SW480 (cell line): Measurements from ENCODE around the gene TIMP2.
"Not testable (repeated sequence)": the region's sequence is repeated elsewhere in the genome, so short reads cannot be mapped to it uniquely, and the experiment has no call there.

Experiments
- DNase-seq: peaks from one replicate; pipeline ENCODE4 v3.0.0-alpha.2; 2016; ENCODE audit warnings: low spot score

Gene TIMP2

DNA sequence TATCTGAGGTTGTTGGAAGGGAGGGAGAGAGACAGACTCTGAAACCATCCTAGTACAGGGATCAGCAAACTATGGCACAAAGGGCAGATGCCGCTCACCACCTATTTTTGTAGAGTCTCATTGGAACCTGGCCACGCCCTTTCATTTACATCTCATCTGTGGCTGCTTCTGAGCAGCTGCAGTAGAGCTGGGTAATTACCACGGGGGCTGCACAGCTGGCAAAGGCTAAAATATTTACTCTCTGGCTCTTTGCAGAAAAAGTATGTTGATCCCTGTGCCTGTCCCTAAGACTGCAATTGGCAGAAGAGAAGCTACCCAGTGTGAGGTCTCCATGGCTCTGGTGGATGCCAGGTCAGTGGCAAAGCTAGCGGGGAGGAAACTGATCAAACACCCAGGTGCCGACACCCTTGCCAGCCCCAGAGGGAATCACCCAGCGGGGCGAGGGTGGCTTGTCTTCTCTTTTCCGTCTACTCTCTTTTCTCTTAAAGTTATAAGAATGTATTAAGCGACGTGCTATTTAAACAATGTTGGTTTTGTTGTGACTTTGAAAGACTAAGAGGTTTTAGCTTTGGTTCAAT lies 36.2 kb downstream of the TIMP2 start:
- DNase-seq, result no peak

DNA sequence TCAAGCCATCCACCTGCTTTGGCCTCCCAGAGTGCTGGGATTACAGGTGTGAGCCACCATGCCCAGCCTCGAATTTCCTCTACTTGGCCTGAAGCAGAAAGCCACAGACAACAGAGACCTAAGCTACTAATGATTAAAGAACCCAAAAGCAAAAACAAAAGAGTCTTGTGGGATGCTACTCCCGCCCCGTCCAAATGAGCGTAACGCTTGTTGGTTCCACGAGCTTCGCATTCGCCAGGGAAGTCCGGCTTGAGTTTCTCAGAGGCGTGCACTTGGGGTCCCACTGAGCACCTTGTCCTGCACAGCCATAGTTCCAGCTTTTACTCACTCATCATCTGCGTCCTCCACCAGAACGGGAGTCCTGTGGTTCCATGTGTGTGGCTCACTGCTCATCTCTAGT lies 38.2 kb downstream of the TIMP2 start:
- DNase-seq, result no peak

DNA sequence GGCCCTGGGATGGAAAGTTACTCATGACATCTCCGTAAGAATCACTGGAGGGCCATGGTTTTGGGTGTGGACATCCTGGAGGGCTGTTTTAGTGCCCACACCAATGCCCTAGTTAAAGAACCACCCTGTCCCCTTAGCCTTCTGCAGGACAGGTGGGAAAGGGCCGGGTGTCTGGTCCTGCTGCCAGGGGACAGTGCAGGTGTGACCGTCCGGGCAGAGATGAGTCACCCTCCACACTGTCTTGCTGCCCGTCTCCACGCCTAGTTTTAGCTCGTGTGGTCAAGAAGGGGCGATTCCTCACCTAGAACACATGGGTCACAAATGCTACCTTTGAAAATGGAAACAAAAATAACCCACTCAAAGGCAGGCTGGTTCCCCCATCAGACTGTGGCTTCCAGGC lies 39.2 kb downstream of the TIMP2 start:
- peak; percentile 84 for DNase-seq

DNA sequence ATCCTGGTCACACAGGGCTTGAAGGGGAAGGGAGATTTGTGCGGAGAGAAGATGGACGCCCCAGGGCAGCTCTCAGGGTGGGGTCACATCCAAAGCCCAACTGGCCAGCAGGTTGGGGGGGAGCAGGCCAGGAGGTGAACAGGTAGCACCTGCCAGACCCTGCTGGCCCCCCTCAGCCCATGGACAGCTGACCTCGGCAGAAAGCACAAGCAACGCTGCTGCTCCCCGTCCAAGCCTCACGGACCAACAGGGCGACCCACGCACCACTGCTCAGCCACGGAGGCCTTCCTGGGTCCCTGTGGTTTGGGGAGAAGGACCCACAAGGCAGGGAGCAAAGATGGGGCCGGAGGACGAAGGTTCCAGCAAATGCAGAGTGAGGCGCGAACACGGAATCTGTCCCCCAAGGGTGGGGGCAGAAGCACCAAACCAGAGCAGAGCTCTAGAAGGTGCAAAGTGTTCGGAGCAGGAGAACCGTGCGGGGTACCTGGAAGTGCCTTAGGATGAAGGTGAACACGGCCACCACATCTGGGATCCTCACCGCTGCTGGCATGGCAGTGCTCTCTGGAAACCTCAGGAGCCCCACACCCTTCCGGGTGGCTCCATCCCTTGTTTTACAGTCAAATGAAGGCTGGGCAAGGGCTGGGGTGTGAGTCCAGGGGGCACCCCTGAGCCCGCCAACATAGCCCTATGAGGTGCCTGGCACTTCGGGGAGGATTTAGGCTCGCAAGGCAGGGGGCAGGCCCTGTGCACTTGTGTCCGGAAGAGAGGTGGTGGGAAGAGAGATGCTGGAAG lies 40.1 kb downstream of the TIMP2 start:
- no peak for DNase-seq

DNA sequence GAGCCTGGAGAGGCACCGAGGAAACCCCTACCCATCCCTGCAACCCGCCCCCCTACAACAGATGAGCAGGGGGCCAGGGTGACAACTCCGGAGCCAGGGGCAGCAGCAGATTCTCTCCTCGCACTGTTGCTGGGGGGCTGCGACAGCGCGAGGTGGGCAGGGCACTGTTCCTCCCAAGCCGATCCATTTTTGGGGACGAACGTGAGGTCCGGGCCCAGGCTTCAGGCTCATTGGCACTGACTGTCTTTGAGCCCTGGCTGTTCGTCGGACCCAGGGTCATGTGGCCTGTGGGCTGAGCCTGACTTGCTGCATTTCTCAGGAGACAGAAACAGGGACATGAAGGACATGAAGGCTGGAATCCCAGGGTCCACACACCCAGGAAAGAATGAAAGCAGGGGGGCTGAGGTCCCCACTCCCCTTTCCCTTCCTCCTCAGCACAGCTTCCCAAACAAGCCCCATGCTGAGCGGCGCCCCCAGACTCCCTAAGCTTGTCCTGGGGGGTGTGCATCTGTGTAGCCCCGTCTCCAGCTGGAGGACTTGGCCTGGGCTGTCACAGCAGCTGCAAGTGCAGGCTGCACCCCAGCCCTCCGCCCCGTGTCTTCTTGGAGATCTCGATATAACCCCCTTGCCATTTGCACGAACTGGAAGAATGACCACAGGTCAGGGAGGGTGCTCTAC lies 40.9 kb downstream of the TIMP2 start:
- DNase-seq, result peak; percentile 30

DNA sequence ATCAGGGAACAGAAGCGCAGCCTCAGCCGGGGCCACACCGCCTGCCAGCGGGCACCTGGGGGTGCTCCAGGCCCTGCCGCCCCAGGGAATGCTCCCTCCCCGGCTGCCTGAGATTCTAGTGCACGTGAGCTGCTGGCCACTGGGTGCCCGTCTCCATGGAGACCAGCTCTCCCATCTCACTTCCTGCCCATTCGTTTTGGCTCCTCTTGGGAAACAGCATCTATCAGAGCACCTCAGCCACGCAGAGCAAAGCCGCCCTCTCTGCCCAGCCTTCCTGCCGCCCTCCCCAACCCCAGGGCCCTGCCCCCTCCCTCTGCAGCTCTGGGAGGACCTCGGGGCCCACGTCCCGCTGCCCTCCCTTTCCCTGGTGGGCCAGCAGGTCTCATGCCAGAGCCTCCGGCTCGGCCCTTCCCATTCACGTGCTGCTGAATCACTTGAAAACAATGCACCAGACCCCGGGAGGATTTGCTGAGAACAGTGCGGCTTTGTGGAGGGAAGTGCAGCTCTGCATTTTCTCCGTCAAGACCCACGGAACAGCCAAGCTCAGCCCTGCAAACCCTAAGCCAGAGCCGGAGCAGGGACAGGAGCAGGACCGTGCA lies 41.6 kb downstream of the TIMP2 start:
- peak; percentile 97 for DNase-seq

DNA sequence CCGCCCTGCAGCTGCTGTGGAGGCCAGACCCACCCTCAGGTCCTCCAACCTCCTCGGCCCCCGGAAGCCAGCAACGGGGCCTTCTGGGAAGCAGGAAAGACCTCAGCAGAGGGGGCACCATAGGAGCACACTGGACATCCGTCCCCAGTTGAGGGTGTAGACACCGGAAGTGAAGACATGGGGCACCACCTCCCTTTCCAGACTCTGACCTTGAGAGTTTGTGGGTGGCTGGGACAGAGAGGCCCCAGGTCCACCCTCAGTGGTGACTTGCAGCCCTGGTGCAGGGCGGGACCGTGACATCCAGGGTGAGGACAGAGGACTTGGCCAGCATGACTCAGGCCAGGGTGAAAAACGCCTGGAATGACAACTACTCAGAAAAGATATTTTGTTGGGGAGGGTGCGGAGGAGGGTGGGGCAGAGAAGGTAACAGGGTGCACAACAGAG lies 42.1 kb downstream of the TIMP2 start:
- DNase-seq, result no peak

DNA sequence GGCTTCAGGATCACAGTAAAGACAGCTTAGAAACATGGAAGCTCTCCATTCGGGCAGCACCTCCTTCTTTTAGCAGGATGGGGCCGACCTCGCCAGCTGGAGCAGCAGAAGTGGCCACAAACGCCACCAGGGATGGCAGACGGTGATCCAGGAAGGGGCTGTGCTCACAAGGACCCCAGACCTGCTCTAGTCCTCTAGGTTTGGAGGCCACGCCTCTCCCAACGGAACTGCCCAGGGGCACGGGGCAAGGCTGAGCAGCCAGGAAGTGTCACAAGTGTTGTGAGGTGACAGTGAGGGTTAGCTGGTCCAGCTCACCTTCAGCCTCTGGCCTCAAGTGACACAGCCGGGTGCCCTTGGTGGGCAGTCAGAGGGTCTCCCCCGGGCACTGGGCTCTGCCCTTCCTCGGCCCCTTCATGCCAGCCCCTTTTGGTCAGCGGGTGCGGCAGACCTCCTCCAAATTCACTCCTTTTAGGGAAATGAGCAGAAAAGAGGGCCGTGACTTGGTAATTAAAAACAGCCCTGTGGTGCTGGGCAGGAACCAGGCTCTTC lies 42.6 kb downstream of the TIMP2 start:
- peak; percentile 63 for DNase-seq

DNA sequence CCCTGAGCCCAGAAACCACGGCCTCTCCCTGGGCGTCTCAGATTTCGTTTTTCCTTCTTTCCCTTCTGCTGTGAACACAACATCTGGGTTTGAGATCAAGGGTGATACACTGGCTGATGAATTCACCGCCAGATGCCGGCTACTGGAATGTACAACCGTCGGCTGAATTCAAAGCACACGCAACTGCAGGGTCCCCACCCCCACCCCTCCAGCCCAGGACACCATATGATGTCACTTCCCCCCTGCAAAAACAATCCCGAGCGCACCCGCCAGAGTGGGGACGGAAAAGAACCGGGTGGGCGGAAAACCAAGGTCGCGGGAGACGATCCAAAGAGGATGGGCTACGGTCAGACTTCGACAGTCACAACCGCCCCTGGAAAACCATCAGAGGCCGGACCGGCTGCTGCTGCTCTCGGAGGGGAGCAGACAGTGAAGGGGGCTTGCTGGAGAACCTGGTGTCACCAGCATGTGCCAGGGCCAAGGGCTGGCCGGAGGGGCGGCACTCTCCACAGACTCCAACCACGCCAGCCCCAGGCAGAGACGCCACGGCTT lies 45.5 kb downstream of the TIMP2 start:
- DNase-seq, result peak; percentile 98

DNA sequence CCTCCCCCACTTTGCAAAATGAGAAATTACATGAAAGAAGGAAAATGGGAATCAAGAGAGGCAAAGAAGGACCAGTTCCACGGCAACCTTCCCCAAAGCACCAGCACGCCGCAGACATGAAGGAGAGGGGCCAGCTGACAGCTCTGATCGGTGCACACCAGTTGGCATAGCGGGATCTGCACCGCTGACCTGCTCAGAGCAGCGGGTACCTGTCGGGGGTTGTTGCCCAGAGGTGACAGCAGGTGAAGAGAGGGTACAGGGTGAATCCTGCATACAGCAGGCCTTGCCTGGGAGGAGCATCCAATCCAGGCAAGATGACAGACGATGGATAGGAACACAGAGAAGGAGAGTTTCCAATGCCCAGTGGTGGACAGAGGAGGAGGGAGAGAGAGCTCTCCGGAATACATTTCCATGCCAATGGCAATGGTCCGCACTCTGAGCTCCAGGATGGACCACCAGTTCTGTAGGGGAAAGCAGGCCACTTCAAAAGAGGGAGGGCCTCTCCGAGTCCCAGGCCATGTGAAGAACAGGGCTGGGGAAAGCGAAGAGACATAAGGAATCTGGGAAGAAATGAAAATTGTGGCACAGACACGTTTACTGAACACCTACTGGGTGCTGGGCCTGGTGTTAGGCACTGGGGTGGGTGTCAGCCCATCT lies 46.2 kb downstream of the TIMP2 start:
- DNase-seq, result peak; percentile 32

DNA sequence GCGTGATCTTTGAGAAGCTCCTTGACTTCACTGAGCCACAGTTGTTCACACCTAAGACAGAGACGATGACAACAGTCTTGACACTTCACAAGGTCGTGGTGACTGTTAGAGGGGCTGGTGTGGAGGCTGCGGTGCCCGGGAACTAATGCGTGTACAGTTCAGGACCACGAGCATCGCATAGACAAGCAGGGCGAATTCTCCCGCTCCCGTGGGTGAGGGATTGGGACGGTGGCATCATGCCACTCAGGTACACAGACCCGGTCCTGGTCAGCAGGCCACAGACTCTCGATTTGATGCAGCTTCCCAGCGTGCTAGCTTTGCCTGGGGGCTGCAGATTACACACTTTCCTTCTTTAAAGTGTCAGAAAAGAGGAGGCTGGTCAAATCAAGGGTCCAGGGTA lies 46.9 kb downstream of the TIMP2 start:
- DNase-seq, result no peak

DNA sequence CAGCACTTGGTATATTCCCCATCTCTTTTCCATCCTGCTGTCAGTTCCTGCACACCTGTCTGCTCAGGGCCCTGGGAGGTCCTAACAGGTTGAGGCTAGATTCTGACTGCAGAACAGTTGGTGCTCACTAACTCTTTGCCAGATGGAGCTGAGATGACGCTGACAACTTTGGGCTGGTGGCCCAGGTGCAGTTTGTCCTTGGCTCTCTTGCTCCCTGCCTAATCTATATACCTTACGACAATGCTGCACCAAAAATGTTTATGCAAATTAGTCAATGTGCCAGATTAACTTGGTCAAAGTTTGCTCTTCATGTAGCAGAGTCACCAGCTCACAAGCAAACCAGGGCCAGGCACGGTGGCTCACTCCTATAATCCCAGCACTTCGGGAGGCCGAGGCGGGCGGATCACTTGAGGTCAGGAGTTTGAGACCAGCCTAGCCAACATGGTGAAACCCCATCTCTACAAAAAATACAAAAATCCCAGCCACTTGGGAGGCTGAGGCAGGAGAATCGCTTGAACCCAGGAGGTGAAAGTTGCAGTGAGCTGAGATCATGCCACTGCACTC lies 48.2 kb downstream of the TIMP2 start:
- not testable (repeated sequence) for DNase-seq

DNA sequence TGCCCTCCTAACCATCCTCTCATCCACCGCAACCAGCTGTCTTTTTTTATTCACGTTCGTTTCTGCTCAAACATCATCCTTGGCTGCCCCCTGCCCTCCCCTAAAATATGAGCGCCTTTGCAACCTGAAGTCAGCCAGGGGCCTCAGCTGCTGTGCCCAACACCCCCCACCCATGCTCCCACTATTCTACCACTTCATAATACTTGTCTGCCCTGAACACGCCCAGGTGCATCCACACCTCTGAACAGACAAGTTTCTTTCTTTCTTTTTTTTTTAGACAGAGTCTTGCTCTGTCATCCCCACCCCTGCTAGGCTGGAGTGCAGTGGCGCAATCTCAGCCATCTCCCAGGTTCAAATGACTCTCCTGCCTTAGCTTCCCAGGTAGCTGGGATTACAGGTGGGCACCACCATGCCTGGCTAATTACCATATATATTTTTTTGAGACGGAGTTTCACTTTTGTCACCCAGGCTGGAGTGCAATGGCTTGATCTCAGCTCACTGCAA lies 49.0 kb downstream of the TIMP2 start:
- DNase-seq, result no peak

DNA sequence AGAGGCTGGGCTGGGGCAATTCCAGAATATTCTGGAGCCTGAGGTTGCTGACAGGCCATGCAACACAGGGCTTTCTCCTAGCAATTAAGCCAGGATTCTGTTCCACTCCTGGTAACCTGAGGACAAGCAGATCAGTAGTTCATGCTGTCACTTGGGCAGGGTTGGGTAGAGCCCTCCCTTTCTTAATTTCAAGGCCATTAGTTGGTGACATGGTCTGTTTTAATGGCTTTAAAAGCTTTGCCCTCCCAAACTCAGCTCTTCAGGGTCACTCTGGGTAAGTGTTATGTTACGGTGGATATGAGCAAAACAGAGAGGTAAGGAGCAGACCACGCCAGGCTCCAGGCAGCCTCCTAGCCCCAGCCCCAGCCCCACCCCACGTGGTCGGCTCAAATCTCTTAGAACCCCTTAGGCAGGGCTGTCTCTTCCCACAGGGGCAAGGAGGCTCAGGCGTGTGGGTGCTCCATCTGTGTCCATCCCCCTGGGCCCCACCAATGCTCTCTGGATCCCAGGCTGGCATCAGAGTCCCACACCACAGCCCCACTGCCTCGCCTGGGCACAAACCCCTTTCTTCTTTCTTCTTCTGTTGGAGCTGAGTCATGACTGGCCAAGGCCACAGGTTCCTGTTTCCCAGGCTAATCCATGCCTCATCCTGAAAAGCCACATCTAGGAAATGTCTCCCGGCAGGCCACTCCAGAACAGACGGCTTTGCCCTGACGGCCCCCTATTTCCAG lies 49.7 kb downstream of the TIMP2 start:
- peak; percentile 90 for DNase-seq

DNA sequence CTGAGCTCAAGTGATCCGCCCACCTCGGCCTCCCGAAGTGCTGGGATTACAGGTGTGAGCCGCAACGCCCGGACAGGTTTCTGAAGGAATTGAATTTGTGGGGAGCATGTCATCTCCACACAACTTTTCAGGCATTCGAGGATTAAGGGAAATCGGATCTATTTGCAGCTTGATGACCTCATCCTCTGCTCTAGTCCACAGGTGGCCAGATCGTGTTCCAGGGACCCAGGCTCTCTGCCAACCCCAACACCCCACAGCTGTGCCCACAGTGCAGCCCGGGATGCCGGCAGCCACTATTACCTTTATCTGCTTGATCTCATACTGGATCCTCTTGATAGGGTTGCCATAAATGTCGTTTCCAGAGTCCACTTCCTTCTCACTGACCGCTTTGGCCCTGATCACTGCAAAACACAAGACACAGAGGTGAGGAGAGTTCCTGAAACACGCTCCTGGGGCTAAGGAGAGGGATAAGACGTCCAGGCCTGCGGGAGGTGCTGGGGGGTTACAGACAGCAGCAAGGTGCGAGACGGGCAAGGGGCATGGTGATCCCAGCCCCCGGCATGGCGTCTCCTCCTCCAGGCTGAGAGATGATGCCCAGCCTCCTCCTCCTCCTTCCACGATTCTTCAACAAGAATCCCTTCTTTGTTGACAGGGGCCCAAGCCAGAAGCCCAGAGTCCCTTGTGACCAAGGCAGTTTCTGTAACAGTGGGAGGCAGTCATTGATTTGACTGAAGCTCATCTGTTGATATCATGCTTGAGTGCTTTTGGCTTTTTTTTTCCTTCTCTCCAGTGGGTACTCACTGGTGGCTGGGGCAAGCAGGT lies 51.5 kb downstream of the TIMP2 start:
- DNase-seq, result no peak

DNA sequence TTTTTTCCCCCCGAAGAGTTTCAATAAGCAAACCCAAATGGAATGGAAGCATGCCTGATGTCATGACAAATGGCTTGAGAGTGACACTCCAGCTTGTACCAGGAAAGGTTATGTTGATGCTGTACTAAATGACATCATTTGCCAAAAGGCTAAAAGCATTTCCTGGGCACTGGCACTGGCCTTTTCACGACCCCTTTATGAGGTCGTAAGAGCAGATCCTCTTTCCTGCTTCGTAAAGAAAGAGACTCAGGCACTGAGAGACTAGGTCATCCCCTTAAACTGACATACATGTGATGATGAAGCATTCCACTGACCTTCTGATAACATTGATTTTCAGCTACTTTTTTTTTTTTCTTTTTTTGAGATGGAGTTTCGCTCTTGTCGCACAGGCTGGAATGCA lies 52.7 kb downstream of the TIMP2 start:
- no peak for DNase-seq

DNA sequence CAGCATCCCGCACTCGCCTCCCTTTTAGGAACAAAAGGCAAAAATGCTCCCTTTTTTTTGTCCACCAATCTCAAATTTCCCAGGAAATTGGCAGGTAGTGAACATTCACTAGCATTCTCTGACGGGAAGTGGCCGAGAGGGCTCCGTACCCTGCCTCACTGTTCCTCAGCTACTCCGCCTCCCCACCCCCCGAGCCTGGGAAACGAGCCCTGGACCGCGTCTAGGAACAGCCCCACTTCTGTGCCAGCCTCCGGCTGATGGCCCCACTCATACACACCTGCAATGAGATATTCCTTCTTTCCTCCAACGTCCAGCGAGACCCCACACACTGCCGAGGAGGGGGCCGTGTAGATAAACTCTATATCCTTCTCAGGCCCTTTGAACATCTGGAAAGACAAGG lies 54.6 kb downstream of the TIMP2 start:
- no peak for DNase-seq

DNA sequence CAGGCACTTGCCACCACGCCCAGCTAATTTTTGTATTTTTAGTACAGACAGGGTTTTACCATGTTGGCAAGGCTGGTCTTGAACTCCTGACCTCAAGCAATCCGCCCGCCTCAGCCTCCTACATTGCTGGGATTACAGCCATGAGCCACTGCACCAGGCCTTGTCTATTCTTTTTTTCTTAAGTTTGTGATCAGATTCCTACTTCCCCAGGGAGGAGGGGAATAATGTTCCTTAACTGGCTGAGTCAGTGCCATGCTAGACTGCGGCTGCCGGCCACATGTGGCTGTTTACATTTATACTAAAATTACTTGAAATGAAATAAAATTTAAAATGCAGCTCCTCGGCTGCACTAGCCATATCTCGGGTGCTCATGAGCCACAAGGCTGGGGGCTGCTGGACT lies 56.8 kb downstream of the TIMP2 start:
- DNase-seq, result no peak

DNA sequence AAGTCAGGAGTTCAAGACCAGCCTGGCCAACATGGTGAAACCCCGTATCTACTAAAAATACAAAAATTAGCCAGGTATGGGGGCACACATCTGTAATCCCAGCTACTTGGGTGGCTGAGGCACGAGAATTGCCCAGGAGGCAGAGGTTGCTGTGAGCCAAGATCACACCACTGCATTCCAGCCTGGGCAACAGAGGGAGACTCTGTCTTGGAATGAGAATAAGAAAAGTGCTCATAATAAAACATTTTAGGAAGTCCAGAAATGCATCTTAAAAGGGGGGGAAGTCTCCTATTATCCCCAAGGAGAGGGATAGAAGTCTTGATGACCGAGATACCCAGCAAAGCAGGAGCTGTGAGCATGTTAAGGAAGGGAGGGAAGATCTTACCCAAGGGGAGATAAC lies 58.1 kb downstream of the TIMP2 start:
- not testable (repeated sequence) for DNase-seq
